ENCODE data around the gene GRB2. TPM values are rescaled to one million over a fixed set of nuclear protein-coding genes. Genes with fewer than 3 reads are reported as not detected.
A peak's percentile ranks its signal among the peaks of the same experiment; 100 is the strongest.
"Not testable (repeated sequence)": the region's sequence is repeated elsewhere in the genome, so short reads cannot be mapped to it uniquely, and the experiment has no call there.

GRB2 gene
- polyA plus RNA-seq, 2 of the 4 experiments (the other 2 are of a cell fraction), result 91.4 to 91.9 TPM

DNA sequence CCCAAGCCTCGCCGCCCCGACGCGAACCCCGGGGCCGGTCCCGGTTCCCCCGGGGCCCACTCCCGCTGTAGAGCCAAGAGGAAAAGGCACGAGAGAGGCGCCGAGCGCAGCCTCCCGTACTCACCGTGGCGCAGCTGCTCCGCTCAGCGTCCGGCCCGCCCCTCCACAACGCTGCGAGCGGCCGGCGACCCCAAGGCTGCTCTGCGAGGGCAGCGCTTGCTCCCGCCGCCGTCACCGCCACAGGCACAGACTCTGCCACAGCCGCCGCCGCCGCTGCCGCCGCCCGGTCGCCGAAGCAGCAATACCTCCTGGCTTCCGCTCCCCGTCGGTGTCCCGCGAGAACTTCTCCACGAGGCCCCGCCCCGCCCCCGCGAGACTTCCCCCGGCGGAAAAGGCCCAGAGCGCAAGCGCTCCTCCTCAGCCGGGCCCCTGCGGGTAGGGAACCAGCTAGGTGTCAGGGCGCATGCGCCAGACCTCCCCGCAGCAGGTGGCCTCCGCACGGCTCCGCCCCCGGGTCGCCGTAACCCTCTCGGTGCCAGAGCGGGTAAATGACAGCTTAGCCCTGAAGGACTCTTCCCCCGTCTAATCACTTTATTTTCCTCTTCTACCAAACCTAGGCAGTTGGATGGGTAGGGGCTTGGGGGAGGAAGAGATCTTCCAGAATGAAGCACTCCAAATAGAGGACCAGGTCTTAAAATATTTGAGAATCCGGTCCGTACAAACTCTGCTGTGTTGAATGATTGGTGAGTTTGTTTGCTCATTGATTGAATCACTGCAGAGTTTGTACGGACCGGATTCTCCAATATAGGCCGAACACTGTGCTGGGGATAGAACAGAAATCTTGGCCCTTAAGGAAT is at the start of gene GRB2 (continued):
- TF ChIP-seq CBX8 (IDR thresholded peaks at IDR 0.05) (no peak), FOSL2 (IDR thresholded peaks at IDR 0.05) (no peak), FOSL2 (CRISPR knock-in tag; IDR thresholded peaks at IDR 0.05) (no peak), ZFP36 (IDR thresholded peaks at IDR 0.05; ENCODE audit: borderline replicate concordance, partially characterized antibody) (no peak), HDAC2 (IDR thresholded peaks at IDR 0.05) (no peak), PBX3 (IDR thresholded peaks at IDR 0.05) (no peak), TP53 (CRISPR knock-in tag; IDR thresholded peaks at IDR 0.05) (no peak), SMC3 (IDR thresholded peaks at IDR 0.05) (no peak), ESRRA (IDR thresholded peaks at IDR 0.05; ENCODE audit: borderline replicate concordance, low read length) (no peak), RCOR1 (IDR thresholded peaks at IDR 0.05; ENCODE audit: low read depth, low read length) (no peak), NPAS2 (CRISPR knock-in tag; IDR thresholded peaks at IDR 0.05; ENCODE audit: borderline replicate concordance) (no peak), KDM1A (IDR thresholded peaks at IDR 0.05; ENCODE audit: low read depth) (no peak), ZSCAN20 (CRISPR knock-in tag; IDR thresholded peaks at IDR 0.05) (no peak), HOXB5 (CRISPR knock-in tag; IDR thresholded peaks at IDR 0.05) (no peak), EHMT2 (IDR thresholded peaks at IDR 0.05; ENCODE audit: low read depth) (no peak), CEBPB (IDR thresholded peaks at IDR 0.05) (no peak), HOXA7 (CRISPR knock-in tag; IDR thresholded peaks at IDR 0.05) (no peak), JUNB (IDR thresholded peaks at IDR 0.05) (no peak), NFE2L2 (conservative IDR thresholded peaks at IDR 0.05; ENCODE audit: low read length) (no peak), CHD4 (IDR thresholded peaks at IDR 0.05; ENCODE audit: borderline replicate concordance) (no peak)
- TF ChIP-seq, protein P1, sequence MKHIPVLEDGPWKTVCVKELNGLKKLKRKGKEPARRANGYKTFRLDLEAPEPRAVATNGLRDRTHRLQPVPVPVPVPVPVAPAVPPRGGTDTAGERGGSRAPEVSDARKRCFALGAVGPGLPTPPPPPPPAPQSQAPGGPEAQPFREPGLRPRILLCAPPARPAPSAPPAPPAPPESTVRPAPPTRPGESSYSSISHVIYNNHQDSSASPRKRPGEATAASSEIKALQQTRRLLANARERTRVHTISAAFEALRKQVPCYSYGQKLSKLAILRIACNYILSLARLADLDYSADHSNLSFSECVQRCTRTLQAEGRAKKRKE (CRISPR knock-in tag; IDR thresholded peaks at IDR 0.05; ENCODE audit: low read depth), result no peak
- TF ChIP-seq, protein P2, sequence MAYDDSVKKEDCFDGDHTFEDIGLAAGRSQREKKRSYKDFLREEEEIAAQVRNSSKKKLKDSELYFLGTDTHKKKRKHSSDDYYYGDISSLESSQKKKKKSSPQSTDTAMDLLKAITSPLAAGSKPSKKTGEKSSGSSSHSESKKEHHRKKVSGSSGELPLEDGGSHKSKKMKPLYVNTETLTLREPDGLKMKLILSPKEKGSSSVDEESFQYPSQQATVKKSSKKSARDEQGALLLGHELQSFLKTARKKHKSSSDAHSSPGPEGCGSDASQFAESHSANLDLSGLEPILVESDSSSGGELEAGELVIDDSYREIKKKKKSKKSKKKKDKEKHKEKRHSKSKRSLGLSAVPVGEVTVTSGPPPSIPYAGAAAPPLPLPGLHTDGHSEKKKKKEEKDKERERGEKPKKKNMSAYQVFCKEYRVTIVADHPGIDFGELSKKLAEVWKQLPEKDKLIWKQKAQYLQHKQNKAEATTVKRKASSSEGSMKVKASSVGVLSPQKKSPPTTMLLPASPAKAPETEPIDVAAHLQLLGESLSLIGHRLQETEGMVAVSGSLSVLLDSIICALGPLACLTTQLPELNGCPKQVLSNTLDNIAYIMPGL (CRISPR knock-in tag; IDR thresholded peaks at IDR 0.05; ENCODE audit: borderline replicate concordance), result no peak
- TF ChIP-seq, protein P3, sequence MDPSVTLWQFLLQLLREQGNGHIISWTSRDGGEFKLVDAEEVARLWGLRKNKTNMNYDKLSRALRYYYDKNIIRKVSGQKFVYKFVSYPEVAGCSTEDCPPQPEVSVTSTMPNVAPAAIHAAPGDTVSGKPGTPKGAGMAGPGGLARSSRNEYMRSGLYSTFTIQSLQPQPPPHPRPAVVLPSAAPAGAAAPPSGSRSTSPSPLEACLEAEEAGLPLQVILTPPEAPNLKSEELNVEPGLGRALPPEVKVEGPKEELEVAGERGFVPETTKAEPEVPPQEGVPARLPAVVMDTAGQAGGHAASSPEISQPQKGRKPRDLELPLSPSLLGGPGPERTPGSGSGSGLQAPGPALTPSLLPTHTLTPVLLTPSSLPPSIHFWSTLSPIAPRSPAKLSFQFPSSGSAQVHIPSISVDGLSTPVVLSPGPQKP (IDR thresholded peaks at IDR 0.05; ENCODE audit: low read depth, low read length), result no peak
- TF ChIP-seq, protein P4, sequence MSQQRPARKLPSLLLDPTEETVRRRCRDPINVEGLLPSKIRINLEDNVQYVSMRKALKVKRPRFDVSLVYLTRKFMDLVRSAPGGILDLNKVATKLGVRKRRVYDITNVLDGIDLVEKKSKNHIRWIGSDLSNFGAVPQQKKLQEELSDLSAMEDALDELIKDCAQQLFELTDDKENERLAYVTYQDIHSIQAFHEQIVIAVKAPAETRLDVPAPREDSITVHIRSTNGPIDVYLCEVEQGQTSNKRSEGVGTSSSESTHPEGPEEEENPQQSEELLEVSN (IDR thresholded peaks at IDR 0.05; ENCODE audit: borderline replicate concordance, low read depth), result 0 out of 2 replicates have a peak, but pooled peaks have one; percentile 24
- TF ChIP-seq, protein P5, sequence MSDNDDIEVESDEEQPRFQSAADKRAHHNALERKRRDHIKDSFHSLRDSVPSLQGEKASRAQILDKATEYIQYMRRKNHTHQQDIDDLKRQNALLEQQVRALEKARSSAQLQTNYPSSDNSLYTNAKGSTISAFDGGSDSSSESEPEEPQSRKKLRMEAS (IDR thresholded peaks at IDR 0.05), result peak; percentile 24; the same call in 1 of the 2 replicates

GRCh38 chr17:75454672-75455071 is 49.2 kb upstream of the GRB2 start:
- H3K4me1 ChIP-seq, result peaks cover 20% of the 10 kb centered on the region
- not testable (repeated sequence) for ATAC-seq; FAIRE-seq; H3K9me3 ChIP-seq; H3K4me3 ChIP-seq; H3K4me2 ChIP-seq; DNase-seq (ENCODE audit: low read depth in 1 of 2, low spot score in 1 of 2); H3K27ac ChIP-seq
- 95% methylated on average over 3 of the region's 3 CpGs for WGBS (ENCODE audit: missing lambda C conversion rate)
- ChIA-PET CTCF (interaction anchor here (1.0 to 4.3 kb wide), 6 partner anchors 10 to 146 kb away, joined by 3 to 19 read pairs (median 4); no protein-coding TSS in a partner anchor), POLR2A (interaction anchor here (0.7 to 2.7 kb wide), 2 partner anchors 165 to 259 kb away, joined by 4 to 10 read pairs; partner anchors contain the start of gene SLC25A19)
